ENCODE data around the gene ZNF207. TPM values are rescaled to one million over a fixed set of nuclear protein-coding genes. Genes with fewer than 3 reads are reported as not detected.
A peak's percentile ranks its signal among the peaks of the same experiment; 100 is the strongest.
"Not testable (repeated sequence)": the region's sequence is repeated elsewhere in the genome, so short reads cannot be mapped to it uniquely, and the experiment has no call there.

The ZNF207 gene
- total RNA-seq, 1 experiment from 2014 or later: 179 TPM

- Mint-ChIP-seq H3K4me3 (ENCODE audit: unreplicated experiment) (no peak overlapping the region), H3K4me1 (ENCODE audit: insufficient read depth, unreplicated experiment) (peaks cover 5% of the 10 kb centered on the region), H3K27me3 (ENCODE audit: insufficient read depth, unreplicated experiment) (no peaks in the 10 kb centered on the region), H3K27ac (ENCODE audit: low read depth, unreplicated experiment) (no peak overlapping the region), H3K9me3 (ENCODE audit: unreplicated experiment) (no peaks in the 10 kb centered on the region), H3K36me3 (ENCODE audit: insufficient read depth, unreplicated experiment) (peaks cover 70% of the 10 kb centered on the region)
- POLR2A ChIA-PET: interaction anchor here (0.8 to 2.8 kb wide), 8 partner anchors 9 to 131 kb away, joined by 3 to 8 read pairs (median 4); partner anchors contain the start of gene PSMD11
- CTCF ChIA-PET: interaction anchor here (1.5 kb wide), 1 partner anchor 8 kb away, joined by 5 read pairs; no protein-coding TSS in a partner anchor
- TF ChIP-seq CTCF (IDR thresholded peaks at IDR 0.05; ENCODE audit: unreplicated experiment): no peak
- intact Hi-C loops (cut with micrococcal nuclease): no loop called here
- BruUV-seq (replicated peaks): no TSS peak
- DNase-seq (ENCODE audit: unreplicated experiment): peak; percentile 22
Measured at GRCh38 chr17:32386844-32387243, 36.9 kb downstream of the ZNF207 start.

DNA sequence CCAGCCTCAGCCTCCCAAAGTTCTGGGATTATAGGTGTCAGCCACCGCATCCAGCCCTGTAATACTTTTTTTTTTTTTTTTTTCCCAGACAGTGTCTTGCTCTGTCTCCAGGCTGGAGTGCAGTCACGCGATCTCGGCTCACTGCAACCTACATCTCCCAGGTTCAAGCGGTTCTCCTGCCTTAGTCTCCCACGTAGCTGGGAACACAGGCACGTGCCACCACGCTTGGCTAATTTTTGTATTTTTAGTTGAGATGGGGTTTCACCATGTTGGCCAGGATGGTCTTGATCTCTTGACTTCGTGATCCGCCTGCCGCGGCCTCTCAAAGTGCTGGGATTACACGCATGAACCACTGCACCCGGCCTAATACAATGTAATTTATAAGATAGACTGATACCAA lies 38.2 kb downstream of the ZNF207 start:
- H3K27ac Mint-ChIP-seq (ENCODE audit: low read depth, unreplicated experiment); H3K4me1 Mint-ChIP-seq (ENCODE audit: insufficient read depth, unreplicated experiment); H3K4me3 Mint-ChIP-seq (ENCODE audit: unreplicated experiment); DNase-seq (ENCODE audit: unreplicated experiment); H3K27me3 Mint-ChIP-seq (ENCODE audit: insufficient read depth, unreplicated experiment); BruUV-seq (replicated peaks); H3K9me3 Mint-ChIP-seq (ENCODE audit: unreplicated experiment); intact Hi-C loops (cut with micrococcal nuclease): not testable (repeated sequence)
- ChIA-PET POLR2A (interaction anchor here (0.6 to 2.8 kb wide), 5 partner anchors 8 to 30 kb away, joined by 3 to 8 read pairs (median 3); no protein-coding TSS in a partner anchor), CTCF (interaction anchor here (1.5 kb wide), 1 partner anchor 10 kb away, joined by 5 read pairs; no protein-coding TSS in a partner anchor)
- peaks cover 62% of the 10 kb centered on the region for H3K36me3 Mint-ChIP-seq (ENCODE audit: insufficient read depth, unreplicated experiment)

GRCh38 chr17:32388613-32389459 lies 38.9 kb downstream of the ZNF207 start:
- DNase-seq (ENCODE audit: unreplicated experiment): no peak
- ChIA-PET POLR2A (interaction anchor here (0.6 to 0.8 kb wide), 4 partner anchors 17 to 29 kb away, joined by 3 to 4 read pairs (median 3); no protein-coding TSS in a partner anchor), CTCF (no interaction called here)
- Mint-ChIP-seq H3K27me3 (ENCODE audit: insufficient read depth, unreplicated experiment) (no peaks in the 10 kb centered on the region), H3K27ac (ENCODE audit: low read depth, unreplicated experiment) (no peak overlapping the region), H3K4me3 (ENCODE audit: unreplicated experiment) (no peak overlapping the region), H3K4me1 (ENCODE audit: insufficient read depth, unreplicated experiment) (peaks cover 9% of the 10 kb centered on the region), H3K9me3 (ENCODE audit: unreplicated experiment) (no peaks in the 10 kb centered on the region), H3K36me3 (ENCODE audit: insufficient read depth, unreplicated experiment) (peaks cover 62% of the 10 kb centered on the region)
- no TSS peak for BruUV-seq (replicated peaks)
- TF ChIP-seq CTCF (IDR thresholded peaks at IDR 0.05; ENCODE audit: unreplicated experiment): no peak
- intact Hi-C loops (cut with micrococcal nuclease): no loop called here

DNA sequence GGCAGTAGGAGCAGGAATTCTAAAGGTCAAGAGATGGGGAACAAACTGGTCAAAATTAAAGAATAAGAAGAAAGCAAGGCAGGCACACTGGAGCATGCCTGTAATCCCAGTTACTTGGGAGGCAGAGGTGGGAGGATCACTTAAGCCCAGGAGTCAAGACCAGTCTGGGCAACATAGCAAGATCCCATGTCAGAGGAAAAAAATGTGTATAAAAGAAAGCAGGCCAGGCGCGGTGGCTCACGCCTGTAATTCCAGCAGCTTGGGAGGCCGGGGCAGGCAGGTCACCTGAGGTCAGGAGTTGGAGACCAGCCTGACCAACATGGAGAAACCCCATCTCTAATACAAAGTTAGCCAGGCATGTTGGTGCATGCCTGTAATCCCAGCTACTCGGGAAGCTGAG lies 43.9 kb downstream of the ZNF207 start:
- no peak overlapping the region for H3K27ac Mint-ChIP-seq (ENCODE audit: low read depth, unreplicated experiment)
- no peaks in the 10 kb centered on the region for H3K27me3 Mint-ChIP-seq (ENCODE audit: insufficient read depth, unreplicated experiment)
- no peak for DNase-seq (ENCODE audit: unreplicated experiment)
- no peaks in the 10 kb centered on the region for H3K9me3 Mint-ChIP-seq (ENCODE audit: unreplicated experiment)
- no TSS peak for BruUV-seq (replicated peaks)
- intact Hi-C loops (cut with micrococcal nuclease): no loop called here
- CTCF ChIA-PET: no interaction called here
- no peak for TF ChIP-seq CTCF (IDR thresholded peaks at IDR 0.05; ENCODE audit: unreplicated experiment)
- H3K4me1 Mint-ChIP-seq (ENCODE audit: insufficient read depth, unreplicated experiment): peaks cover 10% of the 10 kb centered on the region
- peaks cover 55% of the 10 kb centered on the region for H3K36me3 Mint-ChIP-seq (ENCODE audit: insufficient read depth, unreplicated experiment)
- no peak overlapping the region for H3K4me3 Mint-ChIP-seq (ENCODE audit: unreplicated experiment)
- POLR2A ChIA-PET: interaction anchor here (0.9 to 1.4 kb wide), 2 partner anchors 9 to 130 kb away, joined by 4 to 9 read pairs; no protein-coding TSS in a partner anchor

All from MCF 10A (cell line).